Gastrocnemius medialis (tissue), 4 donors: ENCODE data around the gene SCN8A.

Source experiments
- CTCF ChIP-seq, 5 experiments: fragments of 450-650 bp in 3 of 5; fragments of 200-600 bp in 2 of 5; sonication (generic) in 2 of 5; IDR thresholded peaks in 4 of 5; conservative IDR thresholded peaks in 1 of 5; 1 replicate in 4 of 5; 2 replicates in 1 of 5; pipeline ENCODE4 v1.5.1; 2016 to 2019; ENCODE audit warnings: antibody characterized with exemption in 5 of 5, mild to moderate bottlenecking in 3 of 5, moderate library complexity in 3 of 5
- POLR2A ChIP-seq, 2 donors: fragments of 450-650 bp; IDR thresholded peaks; one replicate each; pipeline ENCODE4 v1.6.1; 2017; ENCODE audit warnings: antibody characterized with exemption in 2 of 2, mild to moderate bottlenecking in 2 of 2, moderate library complexity in 2 of 2

- TF ChIP-seq CTCF (IDR thresholded peaks at IDR 0.05 in 4 of 5, conservative IDR thresholded peaks at IDR 0.05 in 1 of 5): no peak
- no peak for TF ChIP-seq POLR2A (IDR thresholded peaks at IDR 0.05)
Measured at GRCh38 chr12:51632623-51633022, 41.6 kb downstream of the SCN8A start.
